ENCODE results near the gene FPR1. TPM values are rescaled to one million over a fixed set of nuclear protein-coding genes. Genes with fewer than 3 reads are reported as not detected.

The FPR1 gene
- not detected for total RNA-seq

GRCh38 chr19:51751655-51752054, at the start of gene FPR1:
FPR1 (minus strand) TSS chr19:51751878; CDS start chr19:51746994, 4,884 bp downstream.
- no peaks in the 10 kb centered on the region for H3K36me3 Mint-ChIP-seq
- peaks cover 12% of the 10 kb centered on the region for H3K9me3 Mint-ChIP-seq
- ATAC-seq (ENCODE audit: low read depth), result no peak
- no peaks in the 10 kb centered on the region for H3K4me1 Mint-ChIP-seq
- no peak within 1 kb of the TSS for H3K27ac Mint-ChIP-seq
- H3K4me3 Mint-ChIP-seq, result no peak within 1 kb of the TSS
- H3K27me3 Mint-ChIP-seq, result no peaks in the 10 kb centered on the region
- no peak for DNase-seq
- POLR2A ChIA-PET, result no interaction called here

GRCh38 chr19:51800473-51801244, 49.0 kb upstream of the FPR1 start:
- POLR2A ChIA-PET, result no interaction called here
- H3K9me3 Mint-ChIP-seq, result peaks cover 19% of the 10 kb centered on the region
- ATAC-seq (ENCODE audit: low read depth) (no peak), DNase-seq (no peak)
- no peak overlapping the region for H3K4me3 Mint-ChIP-seq
- no peaks in the 10 kb centered on the region for H3K36me3 Mint-ChIP-seq
- no peaks in the 10 kb centered on the region for H3K4me1 Mint-ChIP-seq
- no peaks in the 10 kb centered on the region for H3K27me3 Mint-ChIP-seq
- no peak overlapping the region for H3K27ac Mint-ChIP-seq

GRCh38 chr19:51799774-51800472, 48.2 kb upstream of the FPR1 start:
- Mint-ChIP-seq H3K36me3 (no peaks in the 10 kb centered on the region), H3K27ac (no peak overlapping the region), H3K4me3 (no peak overlapping the region), H3K4me1 (no peaks in the 10 kb centered on the region), H3K27me3 (no peaks in the 10 kb centered on the region), H3K9me3 (peaks cover 19% of the 10 kb centered on the region)
- DNase-seq, result no peak
- ATAC-seq (ENCODE audit: low read depth), result no peak
- POLR2A ChIA-PET, result no interaction called here

GRCh38 chr19:51799034-51799773, 47.5 kb upstream of the FPR1 start:
- no peak for DNase-seq
- no peak for ATAC-seq (ENCODE audit: low read depth)
- no peak overlapping the region for H3K27ac Mint-ChIP-seq
- H3K36me3 Mint-ChIP-seq, result no peaks in the 10 kb centered on the region
- peaks cover 19% of the 10 kb centered on the region for H3K9me3 Mint-ChIP-seq
- POLR2A ChIA-PET, result no interaction called here
- H3K4me1 Mint-ChIP-seq, result no peaks in the 10 kb centered on the region
- peaks cover 2% of the 10 kb centered on the region for H3K27me3 Mint-ChIP-seq
- H3K4me3 Mint-ChIP-seq, result no peak overlapping the region

- POLR2A ChIA-PET, result no interaction called here
- ATAC-seq (ENCODE audit: low read depth) (no peak), DNase-seq (no peak)
- peaks cover 16% of the 10 kb centered on the region for H3K9me3 Mint-ChIP-seq
- no peak overlapping the region for H3K4me3 Mint-ChIP-seq
- peaks cover 2% of the 10 kb centered on the region for H3K27me3 Mint-ChIP-seq
- no peaks in the 10 kb centered on the region for H3K36me3 Mint-ChIP-seq
- no peak overlapping the region for H3K27ac Mint-ChIP-seq
- H3K4me1 Mint-ChIP-seq, result no peaks in the 10 kb centered on the region
Observed at GRCh38 chr19:51798062-51798461, 46.4 kb upstream of the FPR1 start.

GRCh38 chr19:51797480-51797879, 45.8 kb upstream of the FPR1 start:
- POLR2A ChIA-PET, result no interaction called here
- Mint-ChIP-seq H3K27me3 (peaks cover 2% of the 10 kb centered on the region), H3K9me3 (peaks cover 16% of the 10 kb centered on the region), H3K4me3 (no peak overlapping the region), H3K4me1 (no peaks in the 10 kb centered on the region), H3K27ac (no peak overlapping the region), H3K36me3 (no peaks in the 10 kb centered on the region)
- no peak for ATAC-seq (ENCODE audit: low read depth)
- DNase-seq, result no peak

GRCh38 chr19:51796195-51796679, 44.6 kb upstream of the FPR1 start:
- Mint-ChIP-seq H3K36me3 (no peaks in the 10 kb centered on the region), H3K4me3 (no peak overlapping the region), H3K27ac (no peak overlapping the region), H3K4me1 (no peaks in the 10 kb centered on the region), H3K9me3 (peaks cover 19% of the 10 kb centered on the region), H3K27me3 (peaks cover 2% of the 10 kb centered on the region)
- POLR2A ChIA-PET, result no interaction called here
- DNase-seq (no peak), ATAC-seq (ENCODE audit: low read depth) (no peak)

GRCh38 chr19:51794885-51795490, 43.3 kb upstream of the FPR1 start, which contains the start of gene FPR3:
FPR3 (plus strand) TSS chr19:51795157; CDS start chr19:51823749, 28,592 bp downstream.
- no peaks in the 10 kb centered on the region for H3K4me1 Mint-ChIP-seq
- H3K4me3 Mint-ChIP-seq, result no peak within 1 kb of the TSS
- peaks cover 15% of the 10 kb centered on the region for H3K9me3 Mint-ChIP-seq
- H3K36me3 Mint-ChIP-seq, result no peaks in the 10 kb centered on the region
- H3K27me3 Mint-ChIP-seq, result peaks cover 2% of the 10 kb centered on the region
- H3K27ac Mint-ChIP-seq, result no peak within 1 kb of the TSS
- POLR2A ChIA-PET, result no interaction called here
- ATAC-seq (ENCODE audit: low read depth), result no peak
- DNase-seq, result no peak

GRCh38 chr19:51793994-51794393, 42.3 kb upstream of the FPR1 start:
- H3K27ac Mint-ChIP-seq, result no peak overlapping the region

GRCh38 chr19:51792932-51793331, 41.3 kb upstream of the FPR1 start:
- Mint-ChIP-seq H3K27me3 (peaks cover 2% of the 10 kb centered on the region), H3K4me3 (no peak overlapping the region), H3K9me3 (peaks cover 17% of the 10 kb centered on the region), H3K27ac (no peak overlapping the region), H3K4me1 (no peaks in the 10 kb centered on the region), H3K36me3 (no peaks in the 10 kb centered on the region)
- DNase-seq, result no peak
- POLR2A ChIA-PET, result no interaction called here
- ATAC-seq (ENCODE audit: low read depth), result no peak

More at GRCh38 chr19:51793994-51794393, 42.3 kb upstream of the FPR1 start:
- Mint-ChIP-seq H3K4me3 (no peak overlapping the region), H3K27me3 (peaks cover 2% of the 10 kb centered on the region), H3K4me1 (no peaks in the 10 kb centered on the region), H3K36me3 (no peaks in the 10 kb centered on the region), H3K9me3 (peaks cover 15% of the 10 kb centered on the region)
- no peak for DNase-seq
- no peak for ATAC-seq (ENCODE audit: low read depth)
- POLR2A ChIA-PET, result no interaction called here

- Mint-ChIP-seq H3K4me1 (no peaks in the 10 kb centered on the region), H3K36me3 (peaks cover 2% of the 10 kb centered on the region)
- POLR2A ChIA-PET, result interaction anchor here (0.7 kb wide), 1 partner anchor 11 kb away, joined by 3 read pairs; no protein-coding TSS in a partner anchor
Observed at GRCh38 chr19:51789061-51789795, 37.5 kb upstream of the FPR1 start.

GRCh38 chr19:51788029-51788428, 36.4 kb upstream of the FPR1 start:
- Mint-ChIP-seq H3K36me3 (peaks cover 2% of the 10 kb centered on the region), H3K27me3 (no peaks in the 10 kb centered on the region), H3K4me3 (no peak overlapping the region), H3K27ac (no peak overlapping the region), H3K9me3 (peaks cover 12% of the 10 kb centered on the region), H3K4me1 (no peaks in the 10 kb centered on the region)
- POLR2A ChIA-PET, result no interaction called here
- no peak for DNase-seq
- no peak for ATAC-seq (ENCODE audit: low read depth)

More at GRCh38 chr19:51789061-51789795, 37.5 kb upstream of the FPR1 start:
- Mint-ChIP-seq H3K27ac (no peak overlapping the region), H3K9me3 (peaks cover 12% of the 10 kb centered on the region), H3K4me3 (no peak overlapping the region), H3K27me3 (no peaks in the 10 kb centered on the region)
- DNase-seq (no peak), ATAC-seq (ENCODE audit: low read depth) (no peak)

All from activated naive CD8-positive, alpha-beta T cell treated with anti-CD3 and anti-CD28 coated beads, Interleukin-2, amount 10 ng/mL, durations not matched to agents 7 days and 5 days (primary cell).